Kidney (tissue), 14 donors: ENCODE data around the gene ZNF747. TPM values are rescaled to one million over a fixed set of nuclear protein-coding genes. Genes with fewer than 3 reads are reported as not detected.
A peak's percentile ranks its signal among the peaks of the same experiment; 100 is the strongest.
"Not testable (repeated sequence)": the region's sequence is repeated elsewhere in the genome, so short reads cannot be mapped to it uniquely, and the experiment has no call there.

Source experiments
- DNase-seq, 5 donors: peaks; one replicate each; pipeline ENCODE4 v3.0.0-alpha.2; 2013 to 2020
- FAIRE-seq: peaks from 2 replicates; lab custom pipeline; 2012; peaks lifted over from hg19 to GRCh38; lab: Jason Lieb, UNC
- H3K27ac ChIP-seq, 2 donors: one replicate each; pipeline ENCODE4 v1.7.0; 2013; ENCODE audit warnings: low read depth in 2 of 2, low read length in 2 of 2, inconsistent platforms in 1 of 2
- H3K27me3 ChIP-seq: one replicate; pipeline ENCODE4 v1.7.1; 2013; ENCODE audit warnings: low read length, inconsistent platforms; ENCODE audit not compliant: control insufficient read depth, insufficient read depth
- H3K36me3 ChIP-seq, 3 donors: one replicate each; pipeline versions ENCODE4 v1.7.0 to v1.7.1; 2013; ENCODE audit warnings: low read length in 3 of 3, control low read depth in 1 of 3, inconsistent platforms in 1 of 3; ENCODE audit not compliant: insufficient read depth in 3 of 3, control insufficient read depth in 2 of 3
- H3K4me1 ChIP-seq, 3 donors: one replicate each; pipeline versions ENCODE4 v1.7.0 to v1.7.1; 2013; ENCODE audit warnings: low read length in 3 of 3, inconsistent platforms in 1 of 3, low read depth in 1 of 3; ENCODE audit not compliant: control insufficient read depth in 2 of 3, insufficient read depth in 2 of 3
- H3K4me3 ChIP-seq, 3 donors: one replicate each; pipeline versions ENCODE4 v1.7.0 to v1.8.1; 2013; ENCODE audit warnings: low read length in 3 of 3, control low read depth in 1 of 3, inconsistent platforms in 1 of 3
- H3K9ac ChIP-seq, 3 donors: one replicate each; pipeline versions ENCODE4 v1.7.0 to v1.7.1; 2013; ENCODE audit warnings: low read length in 3 of 3, control low read depth in 1 of 3, inconsistent platforms in 1 of 3
- H3K9me3 ChIP-seq, 3 donors: one replicate each; pipeline versions ENCODE4 v1.7.0 to v1.7.1; 2013; ENCODE audit warnings: low read length in 3 of 3, control low read depth in 1 of 3, inconsistent platforms in 1 of 3; ENCODE audit not compliant: control insufficient read depth in 2 of 3, insufficient read depth in 1 of 3
- CTCF ChIP-seq: IDR thresholded peaks from 3 replicates; pipeline ENCODE4 v1.5.1; 2012; ENCODE audit warnings: mild to moderate bottlenecking, moderate library complexity, borderline replicate concordance; ENCODE audit not compliant: insufficient read depth; ENCODE audit errors: extremely low read depth
- intact Hi-C: fragments of 100-400 bp; cut with DNase I; formaldehyde crosslinking; loops from one replicate; pipeline ENCODE4 v1.11.1; 2022
- polyA plus RNA-seq: library from polyadenylated mRNA; stranded (reverse); fragments of 350-450 nt; fragmentation: Illumina TruSeq; extraction: RNeasy Lipid Tissue Mini Kit (QIAGEN cat#74804); gene quantifications from one replicate; pipeline ENCODE4 v1.2.3, GENCODE V29; 2014; ENCODE audit warnings: low read depth, low replicate concordance; ENCODE audit not compliant: insufficient read depth
- total RNA-seq: library from RNA; stranded (reverse); fragmentation: NEBNext Ultra II Directional; extraction: Animal tissue kit (Norgen Biotek cat#: 25700); gene quantifications from one replicate; pipeline ENCODE4 v1.2.1, GENCODE V29; 2021
- donor health status: control.
- donor health status: control.
- donor health status: control.
- donor health status: control.
- donor health status: control.
- donor health status: DM: yes; HTN: yes; CAD: no.
- donor health status: Normal renal cell carcinoma (clear cell type).

Gene ZNF747
- total and polyA plus RNA-seq, 2 donors from 2014 or later, result 10.1 to 11.6 TPM

- no peak overlapping the region for H3K9ac ChIP-seq
- TF ChIP-seq CTCF, result no peak
- DNase-seq (no peak), FAIRE-seq (no peak)
- no peaks in the 10 kb centered on the region for H3K4me1 ChIP-seq
- no peaks in the 10 kb centered on the region for H3K36me3 ChIP-seq
- H3K9me3 ChIP-seq, result no peaks in the 10 kb centered on the region
- H3K4me3 ChIP-seq, result no peak overlapping the region
- no peak overlapping the region for H3K27ac ChIP-seq
- no peaks in the 10 kb centered on the region for H3K27me3 ChIP-seq
- intact Hi-C loops, result no loop called here
These were observed 8.4 kb upstream of the ZNF747 start for GRCh38 chr16:30543067-30543466.

GRCh38 chr16:30541502-30542329, 7.1 kb upstream of the ZNF747 start:
- intact Hi-C loops, result no loop called here
- Histone ChIP-seq H3K4me1 (no peaks in the 10 kb centered on the region), H3K9ac (peak overlapping the region in 1 of 3 donors; percentile 19), H3K27me3 (no peaks in the 10 kb centered on the region), H3K9me3 (no peaks in the 10 kb centered on the region), H3K27ac (no peak overlapping the region), H3K4me3 (peak overlapping the region in 1 of 3 donors; percentile 16), H3K36me3 (no peaks in the 10 kb centered on the region)
- DNase-seq (peak in 1 of 5 donors; percentile 64), FAIRE-seq (no peak)
- TF ChIP-seq CTCF, result no peak

- intact Hi-C loops, H3K9me3 ChIP-seq, FAIRE-seq, H3K36me3 ChIP-seq, H3K27me3 ChIP-seq, H3K27ac ChIP-seq, DNase-seq, H3K4me1 ChIP-seq: not testable (repeated sequence)
- Histone ChIP-seq H3K9ac (peak overlapping the region in 1 of 3 donors; percentile 19), H3K4me3 (peak overlapping the region in 1 of 3 donors; percentile 16)
These were observed 6.3 kb upstream of the ZNF747 start for GRCh38 chr16:30540916-30541464.

GRCh38 chr16:30539986-30540526, 5.4 kb upstream of the ZNF747 start:
- not testable (repeated sequence) for H3K27ac ChIP-seq

More at GRCh38 chr16:30539986-30540526, 5.4 kb upstream of the ZNF747 start:
- FAIRE-seq, H3K36me3 ChIP-seq, H3K9me3 ChIP-seq, H3K4me3 ChIP-seq, DNase-seq, H3K9ac ChIP-seq, H3K27me3 ChIP-seq, intact Hi-C loops: not testable (repeated sequence)
- peaks cover 0 to 11% (median 0%) of the 10 kb centered on the region in 3 donors for H3K4me1 ChIP-seq
